Endothelial cell (in vitro differentiated cells): Measurements from ENCODE around the gene SP140L. TPM values are rescaled to one million over a fixed set of nuclear protein-coding genes. Genes with fewer than 3 reads are reported as not detected.

Experiments used
- DNase-seq: peaks from one replicate; pipeline ENCODE4 v3.0.0; 2021; ENCODE audit warnings: low spot score
- H3K27ac Mint-ChIP-seq: one replicate; pipeline ENCODE4 v1.8.0; 2021; ENCODE audit warnings: mixed read lengths, inconsistent platforms; ENCODE audit not compliant: unreplicated experiment
- H3K27me3 Mint-ChIP-seq: one replicate; pipeline ENCODE4 v1.8.0; 2021; ENCODE audit warnings: mild to moderate bottlenecking, moderate library complexity, mixed read lengths, inconsistent platforms; ENCODE audit not compliant: unreplicated experiment
- H3K36me3 Mint-ChIP-seq: one replicate; pipeline ENCODE4 v1.8.0; 2021; ENCODE audit warnings: mild to moderate bottlenecking, low read depth, mixed read lengths, inconsistent platforms; ENCODE audit not compliant: unreplicated experiment
- H3K4me1 Mint-ChIP-seq: one replicate; pipeline ENCODE4 v1.8.0; 2021; ENCODE audit warnings: mild to moderate bottlenecking, mixed read lengths, inconsistent platforms; ENCODE audit not compliant: unreplicated experiment
- H3K4me3 Mint-ChIP-seq: one replicate; pipeline ENCODE4 v1.8.0; 2021; ENCODE audit warnings: mild to moderate bottlenecking, mixed read lengths, inconsistent platforms; ENCODE audit not compliant: unreplicated experiment
- H3K9me3 Mint-ChIP-seq: one replicate; pipeline ENCODE4 v1.8.0; 2021; ENCODE audit warnings: mixed read lengths, inconsistent platforms; ENCODE audit not compliant: unreplicated experiment
- total RNA-seq: library from RNA; stranded (reverse); fragmentation: NEBNext Ultra II Directional; extraction: Animal tissue kit (Norgen Biotek cat#: 25700); gene quantifications from one replicate; pipeline ENCODE4 v1.2.1, GENCODE V29; 2021; ENCODE audit not compliant: unreplicated experiment
- TF ChIP-seq, protein P1 (sequence below): fragments of 200-600 bp; sonication (generic); IDR thresholded peaks from one replicate; pipeline ENCODE4 v1.5.0; 2021; ENCODE audit warnings: antibody characterized with exemption; ENCODE audit not compliant: unreplicated experiment

Gene SP140L
- total RNA-seq, 1 donor from 2014 or later = 1.1 TPM

DNA sequence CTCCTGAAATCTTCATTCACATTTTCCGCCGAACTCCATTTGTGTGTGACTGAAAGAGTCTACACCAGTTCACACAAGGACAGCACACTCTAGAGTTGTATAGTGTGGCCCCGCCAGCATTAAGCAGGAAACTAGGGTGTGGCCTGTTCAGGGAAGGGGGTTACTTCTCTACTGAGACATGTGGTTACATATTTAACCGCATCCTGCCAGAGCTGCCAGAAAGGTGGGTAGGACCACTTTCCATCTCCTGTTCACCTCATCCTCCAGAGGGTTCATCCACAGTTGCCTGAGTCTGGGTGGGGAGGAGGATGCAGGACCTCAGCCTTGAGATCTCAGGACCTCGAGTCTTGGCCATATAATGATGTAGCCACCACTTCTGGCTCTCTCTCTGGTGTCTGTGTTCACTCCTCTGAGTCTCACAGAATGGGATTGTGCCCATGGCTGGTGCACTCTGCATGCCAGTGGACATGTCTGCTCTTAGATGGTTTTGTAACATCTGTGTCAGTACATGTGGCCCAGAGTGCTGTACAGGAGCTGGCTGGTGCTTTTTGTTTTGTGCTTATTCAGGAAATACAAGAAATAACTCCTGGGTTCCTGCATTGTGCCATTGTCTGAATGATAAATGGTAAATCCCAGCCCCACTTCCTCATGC lies 7.7 kb upstream of the SP140L start:
- Mint-ChIP-seq H3K4me3 (no peak overlapping the region), H3K36me3 (peaks cover 15% of the 10 kb centered on the region), H3K4me1 (peaks cover 11% of the 10 kb centered on the region), H3K9me3 (peaks cover 9% of the 10 kb centered on the region), H3K27ac (no peak overlapping the region), H3K27me3 (peaks cover 10% of the 10 kb centered on the region)
- TF ChIP-seq, protein P1, sequence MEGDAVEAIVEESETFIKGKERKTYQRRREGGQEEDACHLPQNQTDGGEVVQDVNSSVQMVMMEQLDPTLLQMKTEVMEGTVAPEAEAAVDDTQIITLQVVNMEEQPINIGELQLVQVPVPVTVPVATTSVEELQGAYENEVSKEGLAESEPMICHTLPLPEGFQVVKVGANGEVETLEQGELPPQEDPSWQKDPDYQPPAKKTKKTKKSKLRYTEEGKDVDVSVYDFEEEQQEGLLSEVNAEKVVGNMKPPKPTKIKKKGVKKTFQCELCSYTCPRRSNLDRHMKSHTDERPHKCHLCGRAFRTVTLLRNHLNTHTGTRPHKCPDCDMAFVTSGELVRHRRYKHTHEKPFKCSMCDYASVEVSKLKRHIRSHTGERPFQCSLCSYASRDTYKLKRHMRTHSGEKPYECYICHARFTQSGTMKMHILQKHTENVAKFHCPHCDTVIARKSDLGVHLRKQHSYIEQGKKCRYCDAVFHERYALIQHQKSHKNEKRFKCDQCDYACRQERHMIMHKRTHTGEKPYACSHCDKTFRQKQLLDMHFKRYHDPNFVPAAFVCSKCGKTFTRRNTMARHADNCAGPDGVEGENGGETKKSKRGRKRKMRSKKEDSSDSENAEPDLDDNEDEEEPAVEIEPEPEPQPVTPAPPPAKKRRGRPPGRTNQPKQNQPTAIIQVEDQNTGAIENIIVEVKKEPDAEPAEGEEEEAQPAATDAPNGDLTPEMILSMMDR = no peak
- no peak for DNase-seq

GRCh38 chr2:230321031-230321430 lies 6.0 kb upstream of the SP140L start:
- H3K9me3 Mint-ChIP-seq = peaks cover 9% of the 10 kb centered on the region
- H3K4me3 Mint-ChIP-seq = no peak overlapping the region
- peaks cover 7% of the 10 kb centered on the region for H3K27me3 Mint-ChIP-seq
- TF ChIP-seq, protein P1 = no peak
- no peak for DNase-seq
- H3K27ac Mint-ChIP-seq = no peak overlapping the region
- H3K4me1 Mint-ChIP-seq = peaks cover 11% of the 10 kb centered on the region
- peaks cover 15% of the 10 kb centered on the region for H3K36me3 Mint-ChIP-seq

- peaks cover 13% of the 10 kb centered on the region for H3K4me1 Mint-ChIP-seq
- peaks cover 9% of the 10 kb centered on the region for H3K9me3 Mint-ChIP-seq
- H3K27me3 Mint-ChIP-seq = peaks cover 7% of the 10 kb centered on the region
- TF ChIP-seq, protein P1 = no peak
- no peak for DNase-seq
- H3K27ac Mint-ChIP-seq = no peak overlapping the region
- no peak overlapping the region for H3K4me3 Mint-ChIP-seq
- H3K36me3 Mint-ChIP-seq = peaks cover 15% of the 10 kb centered on the region
Measured at GRCh38 chr2:230322561-230323384, 4.2 kb upstream of the SP140L start.

DNA sequence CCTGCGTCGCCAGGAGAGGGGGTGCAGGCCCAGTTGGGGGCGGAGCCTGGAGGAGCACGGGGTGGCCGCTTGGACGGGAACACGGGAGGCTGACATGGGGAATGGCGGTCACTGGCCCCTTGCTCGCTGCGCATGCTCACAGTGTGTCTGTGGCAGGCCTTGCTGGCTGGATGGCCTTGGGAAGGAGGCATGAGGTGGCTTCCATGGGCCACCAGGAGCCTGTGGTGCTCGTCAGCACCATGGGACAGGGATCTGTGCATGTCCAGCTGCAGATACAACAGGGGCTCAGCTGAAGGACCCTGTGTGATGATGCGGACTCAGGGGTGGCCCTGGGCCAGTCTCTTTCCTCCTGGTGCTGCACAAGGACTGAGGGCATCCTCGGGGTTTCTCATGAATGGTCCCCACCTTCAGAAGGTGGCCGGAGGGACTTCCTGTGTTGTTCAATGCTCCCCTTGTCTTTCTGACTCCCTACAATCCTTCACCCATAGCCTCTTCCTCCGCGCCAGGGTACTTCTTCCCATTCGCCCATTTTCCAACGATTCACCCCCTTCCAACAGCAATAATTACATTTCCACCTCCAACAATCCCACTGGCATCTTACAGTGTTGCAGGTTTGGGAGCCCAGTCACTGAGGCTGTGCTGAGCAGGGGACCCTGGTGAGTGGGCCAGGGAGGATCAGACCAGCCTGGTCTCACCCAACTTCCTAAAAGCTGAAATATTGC lies 3.4 kb upstream of the SP140L start:
- Mint-ChIP-seq H3K27me3 (peaks cover 4% of the 10 kb centered on the region), H3K4me1 (peaks cover 10% of the 10 kb centered on the region), H3K27ac (no peak overlapping the region), H3K36me3 (peaks cover 15% of the 10 kb centered on the region), H3K4me3 (no peak overlapping the region), H3K9me3 (peaks cover 9% of the 10 kb centered on the region)
- TF ChIP-seq, protein P1 = no peak
- DNase-seq = no peak
